GM23338 (cell line): ENCODE data around the gene RELN. TPM values are rescaled to one million over a fixed set of nuclear protein-coding genes. Genes with fewer than 3 reads are reported as not detected.

Source experiments
- ATAC-seq: fragments of 200-7000 bp; cut with Tn5 transposase; 3 replicates; pipeline ENCODE4 v1.9.1; 2020
- DNase-seq: peaks from one replicate; pipeline ENCODE4 v3.0.0-alpha.2; 2015; ENCODE audit warnings: low spot score
- H2AFZ ChIP-seq: fragments of 200-600 bp; sonication (generic); 2 replicates; pipeline ENCODE4 v1.8.0; 2016; ENCODE audit warnings: antibody characterized with exemption, mild to moderate bottlenecking, moderate library complexity
- H3F3A ChIP-seq: fragments of 200-600 bp; sonication (generic); replicated peaks from 2 replicates; pipeline ENCODE4 v1.8.0; 2017; ENCODE audit warnings: antibody characterized with exemption, mixed run types, low read depth
- H3K27ac ChIP-seq: fragments of 200-600 bp; sonication (generic); 2 replicates; pipeline ENCODE4 v1.6.1; 2016; ENCODE audit warnings: low read depth
- H3K27me3 ChIP-seq: fragments of 200-600 bp; sonication (generic); 2 replicates; pipeline ENCODE4 v1.8.0; 2016; ENCODE audit warnings: mild to moderate bottlenecking, mixed run types, moderate library complexity; ENCODE audit not compliant: insufficient read depth
- H3K36me3 ChIP-seq: fragments of 200-600 bp; sonication (generic); 2 replicates; pipeline ENCODE4 v1.8.0; 2016; ENCODE audit warnings: mild to moderate bottlenecking; ENCODE audit not compliant: insufficient read depth
- H3K4me1 ChIP-seq: fragments of 200-600 bp; sonication (generic); 2 replicates; pipeline ENCODE4 v1.8.0; 2016; ENCODE audit warnings: mild to moderate bottlenecking, moderate library complexity; ENCODE audit not compliant: insufficient read depth
- H3K4me2 ChIP-seq: fragments of 200-600 bp; sonication (generic); 2 replicates; pipeline ENCODE4 v1.7.1; 2017; ENCODE audit warnings: mixed run types
- H3K4me3 ChIP-seq: fragments of 200-600 bp; sonication (generic); 2 replicates; pipeline ENCODE4 v1.6.1; 2016; ENCODE audit warnings: mixed run types
- H3K79me2 ChIP-seq: fragments of 200-600 bp; sonication (generic); replicated peaks from 2 replicates; pipeline ENCODE4 v1.8.0; 2017; ENCODE audit warnings: mild to moderate bottlenecking; ENCODE audit not compliant: insufficient read depth
- H3K9me2 ChIP-seq: fragments of 200-600 bp; sonication (generic); 2 replicates; pipeline ENCODE4 v1.8.0; 2017; ENCODE audit not compliant: insufficient read depth
- H4K20me1 ChIP-seq: fragments of 200-600 bp; sonication (generic); replicated peaks from 2 replicates; pipeline ENCODE4 v1.8.0; 2017; ENCODE audit warnings: mild to moderate bottlenecking; ENCODE audit not compliant: insufficient read depth
- H3K27ac Mint-ChIP-seq: 2 replicates; pipeline ENCODE4 v1.8.0; 2020; ENCODE audit warnings: inconsistent platforms, mild to moderate bottlenecking, moderate library complexity, mixed read lengths
- H3K27me3 Mint-ChIP-seq: 3 replicates; pipeline ENCODE4 v1.8.0; 2022; ENCODE audit warnings: low read depth, mild to moderate bottlenecking, moderate library complexity, mixed read lengths, inconsistent platforms; ENCODE audit not compliant: insufficient read depth, poor library complexity
- H3K36me3 Mint-ChIP-seq: 3 replicates; pipeline ENCODE4 v1.8.0; 2021; ENCODE audit warnings: low read depth, mild to moderate bottlenecking, inconsistent platforms, moderate library complexity, mixed read lengths
- H3K4me1 Mint-ChIP-seq: 3 replicates; pipeline ENCODE4 v1.8.0; 2020; ENCODE audit warnings: mild to moderate bottlenecking, inconsistent platforms, mixed read lengths
- H3K4me3 Mint-ChIP-seq: 3 replicates; pipeline ENCODE4 v1.8.0; 2021; ENCODE audit warnings: moderate library complexity, mild to moderate bottlenecking, inconsistent platforms, mixed read lengths
- H3K9me3 Mint-ChIP-seq: 3 replicates; pipeline ENCODE4 v1.8.0; 2020; ENCODE audit warnings: moderate library complexity, mild to moderate bottlenecking, inconsistent platforms, mixed read lengths
- CTCF ChIP-seq, 2 experiments: fragments of 200-600 bp in 1 of 2; sonication (generic) in 1 of 2; conservative IDR thresholded peaks; 2 replicates each; pipeline versions ENCODE4 v1.5.1 to v1.6.1; 2016 to 2017; ENCODE audit warnings: antibody characterized with exemption in 2 of 2, low read depth in 2 of 2, mild to moderate bottlenecking in 2 of 2, moderate library complexity in 1 of 2
- EZH2 ChIP-seq: fragments of 200-600 bp; sonication (generic); IDR thresholded peaks from one replicate; pipeline ENCODE4 v1.8.0; 2017; ENCODE audit warnings: antibody characterized with exemption, mild to moderate bottlenecking, low read depth; ENCODE audit not compliant: unreplicated experiment
- EZH2phosphoT487 ChIP-seq: fragments of 200-600 bp; sonication (generic); IDR thresholded peaks from one replicate; pipeline ENCODE4 v1.8.1; 2018; ENCODE audit warnings: antibody characterized with exemption; ENCODE audit not compliant: unreplicated experiment
- JUNB ChIP-seq: IDR thresholded peaks from one replicate; pipeline ENCODE4 v1.6.1; 2016; ENCODE audit warnings: antibody characterized with exemption; ENCODE audit not compliant: unreplicated experiment
- NANOG ChIP-seq: IDR thresholded peaks from 2 replicates; pipeline ENCODE4 v1.6.1; 2016; ENCODE audit warnings: antibody characterized with exemption, borderline replicate concordance
- STAT1 ChIP-seq: IDR thresholded peaks from one replicate; pipeline ENCODE4 v1.6.1; 2016; ENCODE audit warnings: antibody characterized with exemption; ENCODE audit not compliant: unreplicated experiment
- ZNF114 ChIP-seq: fragments of 250-450 bp; sonication (Bioruptor Pico); IDR thresholded peaks from 2 replicates; pipeline ENCODE4 v1.5.0; 2020; ENCODE audit warnings: mild to moderate bottlenecking, moderate library complexity
- ZNF462 ChIP-seq: fragments of 250-450 bp; sonication (Bioruptor Pico); IDR thresholded peaks from 2 replicates; pipeline ENCODE4 v1.5.0; 2020; ENCODE audit warnings: mild to moderate bottlenecking, moderate library complexity
- polyA plus RNA-seq: library from polyadenylated mRNA; unstranded; fragments of >200 nt; fragmentation: Nextera tagmentation; extraction: Ambion mirVana; gene quantifications from 2 replicates; pipeline ENCODE4 v1.2.1, GENCODE V29; 2016
- total RNA-seq: library from RNA; depleted of rRNA; stranded (reverse); fragments of >200 nt; shearing (Covaris generic); gene quantifications from 2 replicates; pipeline ENCODE4 v1.2.3, GENCODE V29; 2014

RELN gene
- total and polyA plus RNA-seq, 2 experiments from 2014 or later = 0.10 to 0.76 TPM

GRCh38 chr7:104034679-104035078 is 45.2 kb upstream of the RELN start (continued):
- TF ChIP-seq ZNF462 (no peak), EZH2 (no peak), EZH2phosphoT487 (no peak), ZNF114 (no peak), CTCF (conservative IDR thresholded peaks at IDR 0.05; ENCODE audit: low read depth in 2 of 2) (no peak), JUNB (no peak), STAT1 (no peak)

- no peak overlapping the region for H3K4me3 Mint-ChIP-seq
- no peak overlapping the region for H3K27ac Mint-ChIP-seq
- Histone ChIP-seq H3K9me2 (peaks cover 6% of the 10 kb centered on the region; the same call in 1 of the 2 replicates), H3K4me1 (no peaks in the 10 kb centered on the region), H3K79me2 (no peaks in the 10 kb centered on the region), H3K4me2 (no peak overlapping the region), H3F3A (no peaks in the 10 kb centered on the region), H2AFZ (no peak overlapping the region), H3K27ac (no peak overlapping the region), H3K27me3 (no peaks in the 10 kb centered on the region), H3K4me3 (no peak overlapping the region), H3K36me3 (no peaks in the 10 kb centered on the region), H4K20me1 (no peaks in the 10 kb centered on the region)
- H3K9me3 Mint-ChIP-seq = no peaks in the 10 kb centered on the region; the same call in 1 of the 3 replicates
- DNase-seq = no peak
- no peaks in the 10 kb centered on the region for H3K27me3 Mint-ChIP-seq
- no peaks in the 10 kb centered on the region for H3K4me1 Mint-ChIP-seq
- no peak for ATAC-seq
- TF ChIP-seq NANOG (no peak), ZNF462 (no peak)
- no peaks in the 10 kb centered on the region for H3K36me3 Mint-ChIP-seq
Measured at GRCh38 chr7:104033837-104034236, 44.4 kb upstream of the RELN start.
